IPS DF 6.9 (cell line): ENCODE measurements around the gene GRIA4.

Source experiments
- DNase-seq: peaks from one replicate; pipeline ENCODE4 v3.0.0-alpha.2; 2013; ENCODE audit warnings: low read depth, low spot score
- H3K27ac ChIP-seq: one replicate; pipeline ENCODE4 v1.5.1; 2013; ENCODE audit warnings: low read length, control low read depth
- H3K27me3 ChIP-seq: 2 replicates; pipeline ENCODE4 v1.6.1; 2013; ENCODE audit warnings: mild to moderate bottlenecking, low read length; ENCODE audit not compliant: control insufficient read depth, insufficient read depth
- H3K36me3 ChIP-seq: 2 replicates; pipeline ENCODE4 v1.6.1; 2013; ENCODE audit warnings: low read length; ENCODE audit not compliant: control insufficient read depth, insufficient read depth
- H3K4me1 ChIP-seq: 2 replicates; pipeline ENCODE4 v1.6.1; 2013; ENCODE audit warnings: low read length; ENCODE audit not compliant: control insufficient read depth, insufficient read depth
- H3K4me3 ChIP-seq: 2 replicates; pipeline ENCODE4 v1.5.1; 2013; ENCODE audit warnings: mild to moderate bottlenecking, low read length
- H3K9me3 ChIP-seq: 2 replicates; pipeline ENCODE4 v1.6.1; 2013; ENCODE audit warnings: low read length, inconsistent platforms; ENCODE audit not compliant: control insufficient read depth, insufficient read depth
- WGBS: extraction: QIAGEN DNeasy Blood & Tissue Kit; methylation state at CpG from one replicate; pipeline ENCODE4 v1.1.7; 2013; ENCODE audit warnings: mixed read lengths, missing lambda C conversion rate; ENCODE audit not compliant: insufficient read length, insufficient coverage; 5-methylcytosine and 5-hydroxymethylcytosine counted together

GRIA4 gene

DNA sequence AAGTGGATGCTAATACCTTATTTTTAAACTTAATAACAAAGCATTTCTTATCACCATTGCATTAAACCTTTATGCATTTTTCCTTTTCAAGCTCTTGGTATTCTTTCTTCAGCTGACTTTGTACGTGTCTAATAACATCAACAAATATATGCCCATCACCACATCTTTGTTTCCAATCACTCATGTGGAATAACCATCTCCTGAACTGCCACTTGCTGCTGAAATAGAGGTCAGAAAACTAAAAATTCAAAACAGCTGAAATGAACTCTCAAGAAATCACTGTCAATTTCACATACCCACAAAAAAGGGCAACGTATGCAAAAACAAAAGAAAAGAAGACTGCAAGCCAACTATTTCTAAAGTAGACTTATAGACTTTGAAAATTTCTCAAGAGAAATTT is 404.7 kb downstream of the GRIA4 start:
- no peak overlapping the region for H3K27ac ChIP-seq
- no peak overlapping the region for H3K4me3 ChIP-seq
- no peaks in the 10 kb centered on the region for H3K4me1 ChIP-seq
- H3K36me3 ChIP-seq, result peaks cover 4% of the 10 kb centered on the region; the same call in 1 of the 2 replicates
- no CpG with 5 or more reads among the region's 2 CpGs for WGBS
- H3K9me3 ChIP-seq, result no peaks in the 10 kb centered on the region
- no peak for DNase-seq
- H3K27me3 ChIP-seq, result no peaks in the 10 kb centered on the region

DNA sequence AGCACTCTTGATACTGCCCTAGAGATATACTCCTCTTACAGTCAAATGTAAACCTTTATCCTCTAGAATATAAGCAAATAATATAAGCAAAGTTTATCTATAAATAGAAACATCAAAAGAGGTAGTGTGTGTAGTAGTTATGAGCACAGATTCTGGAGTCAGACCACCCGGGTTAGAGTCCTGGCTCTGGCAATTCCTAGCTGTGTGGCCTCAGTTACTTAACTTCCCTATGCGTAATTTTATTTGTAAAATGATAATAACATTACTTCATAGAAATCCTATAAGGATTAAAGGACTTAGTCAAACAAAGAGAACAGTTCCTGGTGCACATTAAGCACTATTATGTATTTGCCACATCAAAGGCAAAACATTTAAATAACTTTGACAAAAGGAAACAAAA is 405.2 kb downstream of the GRIA4 start:
- Histone ChIP-seq H3K4me3 (no peak overlapping the region), H3K36me3 (peaks cover 4% of the 10 kb centered on the region; the same call in 1 of the 2 replicates), H3K27me3 (no peaks in the 10 kb centered on the region), H3K4me1 (no peaks in the 10 kb centered on the region), H3K27ac (no peak overlapping the region), H3K9me3 (no peaks in the 10 kb centered on the region)
- no peak for DNase-seq
- WGBS, result no CpG with 5 or more reads among the region's 2 CpGs

DNA sequence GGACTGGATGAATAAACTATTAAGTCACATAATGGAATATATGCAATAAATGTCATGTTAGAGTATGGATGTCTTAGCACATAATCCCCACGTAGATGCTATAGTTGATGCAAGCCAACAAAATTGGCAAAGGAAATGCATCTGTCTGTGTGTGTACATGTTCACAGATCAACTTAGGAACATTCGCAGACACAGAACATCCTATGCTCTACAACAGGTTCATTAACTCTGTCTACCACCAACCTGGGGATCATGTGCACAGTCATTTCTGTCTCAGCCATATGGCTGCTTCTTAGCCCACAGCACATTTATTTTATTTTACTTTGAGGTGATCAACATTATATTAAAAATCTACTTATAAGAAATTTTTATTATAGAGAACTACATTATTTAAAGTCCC is 407.2 kb downstream of the GRIA4 start:
- no peak for DNase-seq
- Histone ChIP-seq H3K27me3 (no peaks in the 10 kb centered on the region), H3K4me3 (no peak overlapping the region), H3K9me3 (no peaks in the 10 kb centered on the region), H3K4me1 (no peaks in the 10 kb centered on the region), H3K27ac (no peak overlapping the region), H3K36me3 (no peaks in the 10 kb centered on the region)
- WGBS, result no CpG with 5 or more reads among the region's 2 CpGs

DNA sequence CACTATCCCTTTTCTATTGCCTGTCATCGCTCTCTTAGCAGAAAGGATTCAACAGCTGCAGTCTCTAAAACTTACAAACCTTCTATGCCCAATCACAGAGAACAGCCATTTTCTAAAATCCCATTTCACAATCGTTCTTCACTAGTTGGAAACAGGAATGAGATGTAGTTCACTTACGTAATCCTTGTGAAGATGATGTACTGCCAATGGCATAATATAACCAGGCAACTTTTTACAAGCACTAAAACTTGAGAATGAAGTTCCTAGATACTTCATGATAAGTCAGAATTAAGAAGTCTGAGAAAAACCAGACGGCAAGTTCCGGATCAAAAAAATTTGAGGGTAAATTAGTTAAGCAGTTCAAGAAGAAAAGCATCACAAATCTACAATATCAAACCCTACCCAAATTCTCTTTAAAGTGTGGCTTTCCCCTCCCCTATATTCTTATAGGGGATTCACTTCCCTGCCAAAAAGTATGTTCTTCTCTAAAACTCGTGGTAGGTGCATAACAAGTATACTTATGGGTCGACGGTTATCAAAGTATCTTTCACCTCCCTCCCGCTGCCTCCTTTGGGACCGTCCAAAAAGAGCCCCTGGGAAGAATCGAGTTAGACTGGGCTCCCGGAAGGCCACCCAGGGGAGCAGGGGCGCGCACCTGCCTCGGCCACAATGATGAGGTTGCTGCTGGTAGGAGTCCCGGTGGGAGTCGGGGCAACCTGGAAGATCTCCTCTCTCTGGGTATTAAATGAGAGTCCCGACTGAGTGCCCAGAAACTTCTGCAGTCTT is 411.5 kb downstream of the GRIA4 start:
- Histone ChIP-seq H3K36me3 (no peaks in the 10 kb centered on the region), H3K4me1 (no peaks in the 10 kb centered on the region), H3K27me3 (no peaks in the 10 kb centered on the region), H3K9me3 (no peaks in the 10 kb centered on the region), H3K27ac (no peak overlapping the region), H3K4me3 (peak overlapping the region; percentile 91)
- DNase-seq, result no peak
- no CpG with 5 or more reads among the region's 18 CpGs for WGBS

DNA sequence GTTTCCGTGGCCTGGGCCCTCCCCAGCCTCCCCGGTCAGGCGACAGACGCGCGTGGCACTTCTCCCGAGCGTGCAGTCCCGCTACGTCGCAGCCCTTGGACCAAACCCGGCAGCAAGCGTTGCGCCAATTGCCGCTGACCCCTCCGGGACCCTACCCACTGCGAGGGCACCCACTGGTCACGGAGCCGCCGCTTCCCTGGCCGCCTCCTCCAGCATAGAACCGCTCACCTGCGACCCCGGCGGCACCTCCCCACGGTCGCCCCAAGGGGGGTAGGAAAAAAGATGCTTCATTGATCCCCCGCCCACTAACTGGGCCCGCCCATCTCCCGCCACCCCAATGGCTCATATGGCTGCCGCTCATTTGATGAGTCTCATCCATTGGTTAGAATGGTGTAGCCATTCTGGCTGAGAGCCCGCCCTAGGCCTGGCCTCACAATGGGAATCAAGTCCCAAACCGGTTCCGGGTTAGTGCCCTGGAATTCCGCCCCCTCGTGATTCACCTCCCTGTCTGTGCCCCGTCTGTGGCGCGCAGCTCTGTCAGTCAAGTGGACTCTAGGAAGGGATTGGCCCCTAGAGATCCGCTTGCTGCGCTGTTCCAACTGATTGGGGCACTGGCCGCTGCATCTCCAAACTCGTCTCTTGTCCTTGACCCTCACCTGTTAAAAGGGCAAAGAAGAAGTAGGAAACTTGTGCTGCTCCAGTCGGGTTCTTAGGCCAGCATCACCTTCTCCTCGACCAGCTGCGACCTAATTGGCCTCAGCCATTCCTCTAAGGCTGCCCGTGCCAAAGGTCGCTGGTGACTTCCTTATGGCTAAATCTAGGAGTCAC is 412.3 kb downstream of the GRIA4 start, which contains the start of gene MSANTD4:
TSS of gene MSANTD4 (minus strand) at position 274 of the 828 bp plus-strand sequence. CDS start 11,323 bp downstream, outside the sequence.
- peak within 1 kb of the TSS; percentile 91 for H3K4me3 ChIP-seq
- no peaks in the 10 kb centered on the region for H3K4me1 ChIP-seq
- DNase-seq, result peak; percentile 92
- H3K27me3 ChIP-seq, result no peaks in the 10 kb centered on the region
- no peak within 1 kb of the TSS for H3K27ac ChIP-seq
- no peaks in the 10 kb centered on the region for H3K9me3 ChIP-seq
- H3K36me3 ChIP-seq, result no peaks in the 10 kb centered on the region
- no CpG with 5 or more reads among the region's 48 CpGs for WGBS

DNA sequence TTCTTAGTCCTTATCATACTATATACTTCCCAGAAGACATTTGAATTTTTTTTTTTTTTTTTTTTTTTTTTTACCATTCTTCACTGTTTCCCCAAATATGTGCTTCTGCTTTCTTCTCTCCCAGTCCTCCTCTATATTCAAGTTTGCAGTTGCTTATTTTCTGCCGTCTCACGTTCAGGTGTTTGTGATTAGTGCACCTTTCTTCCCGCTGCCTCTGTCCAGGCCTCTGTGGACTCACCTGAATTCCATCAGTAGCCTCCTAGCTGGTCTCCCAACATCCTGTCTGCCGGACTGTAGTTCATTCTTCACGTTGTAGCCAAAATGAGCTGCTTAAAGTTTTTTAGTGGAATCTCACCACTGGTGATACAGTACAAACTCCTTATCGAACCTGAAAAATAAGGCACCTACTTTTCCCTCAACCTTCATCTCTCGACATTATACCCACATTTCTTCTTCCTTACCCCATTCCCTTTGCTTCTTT is 413.0 kb downstream of the GRIA4 start:
- Histone ChIP-seq H3K4me3 (no peak overlapping the region; the same call in 1 of the 2 replicates), H3K4me1 (no peaks in the 10 kb centered on the region), H3K27me3 (no peaks in the 10 kb centered on the region), H3K36me3 (no peaks in the 10 kb centered on the region), H3K27ac (no peak overlapping the region), H3K9me3 (no peaks in the 10 kb centered on the region)
- 100% methylated on average over 2 of the region's 7 CpGs for WGBS
- DNase-seq, result no peak

DNA sequence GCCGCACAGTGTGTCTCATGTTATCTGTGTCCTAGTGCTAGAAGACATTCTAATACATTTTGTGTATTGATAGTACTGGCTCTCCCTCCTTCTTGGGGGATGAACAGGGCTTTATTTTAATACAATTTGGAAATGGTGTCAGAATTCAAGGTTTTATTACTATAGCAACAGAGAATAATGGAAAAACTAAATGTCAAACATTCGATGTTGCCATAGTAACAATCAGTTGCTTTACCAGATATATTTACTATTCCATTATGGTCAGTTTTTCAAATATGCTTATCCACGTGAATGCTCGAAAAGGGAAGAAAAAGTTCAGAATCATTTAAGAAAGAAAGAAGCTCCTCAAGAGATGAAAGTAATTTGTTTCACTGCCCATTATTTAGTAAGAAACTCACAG is 420.7 kb downstream of the GRIA4 start:
- WGBS, result no CpG with 5 or more reads among the region's 4 CpGs
- DNase-seq, result no peak
- Histone ChIP-seq H3K4me3 (no peak overlapping the region), H3K4me1 (peaks cover 2% of the 10 kb centered on the region; the same call in 1 of the 2 replicates), H3K27me3 (no peaks in the 10 kb centered on the region), H3K27ac (no peak overlapping the region), H3K9me3 (no peaks in the 10 kb centered on the region; the same call in 1 of the 2 replicates), H3K36me3 (no peaks in the 10 kb centered on the region)

DNA sequence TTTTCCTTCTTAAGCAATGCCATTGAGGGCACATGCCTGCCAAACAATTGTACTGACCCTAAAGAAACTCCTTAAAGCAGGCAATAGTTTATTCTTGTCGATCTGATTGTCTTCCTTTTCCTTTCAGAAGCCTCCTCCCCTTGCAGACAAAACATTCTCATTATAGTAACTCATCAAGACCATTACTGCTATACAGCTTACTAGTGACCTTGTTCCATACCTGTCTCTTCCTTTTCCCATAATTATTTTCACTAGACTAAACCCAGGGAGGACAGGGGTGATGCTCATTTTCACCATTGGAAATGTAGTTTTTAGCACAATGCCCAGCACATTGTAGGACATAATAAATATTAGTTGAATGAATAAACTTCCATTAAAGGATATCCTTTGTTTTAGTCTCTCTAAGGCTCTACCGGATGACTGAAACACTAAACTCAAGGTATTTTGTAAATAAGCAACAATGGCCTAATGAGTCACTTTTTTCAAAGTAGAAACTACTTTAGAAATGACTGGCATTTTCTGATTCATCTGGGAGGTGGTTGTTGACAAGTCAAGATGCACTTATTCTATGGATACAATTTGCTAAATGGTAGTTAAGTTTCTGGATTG is 421.4 kb downstream of the GRIA4 start:
- H3K9me3 ChIP-seq, result no peaks in the 10 kb centered on the region; the same call in 1 of the 2 replicates
- DNase-seq, result no peak
- WGBS, result no CpG with 5 or more reads among the region's 2 CpGs
- H3K4me1 ChIP-seq, result peaks cover 2% of the 10 kb centered on the region; the same call in 1 of the 2 replicates
- no peaks in the 10 kb centered on the region for H3K27me3 ChIP-seq
- H3K36me3 ChIP-seq, result no peaks in the 10 kb centered on the region
- no peak overlapping the region for H3K4me3 ChIP-seq
- H3K27ac ChIP-seq, result no peak overlapping the region
